Measurements from ENCODE around the gene VEGFB. TPM values are rescaled to one million over a fixed set of nuclear protein-coding genes. Genes with fewer than 3 reads are reported as not detected.

Gene VEGFB
- total RNA-seq, result 11.0 and 14.8 TPM in 2 replicates

GRCh38 chr11:64233913-64234586 is at the start of gene VEGFB:
TSS of gene VEGFB (plus strand) at chr11:64234584. CDS start at chr11:64234834, 250 bp downstream.

GRCh38 chr11:64185693-64186491 is 48.5 kb upstream of the VEGFB start, which contains the start of gene STIP1:
TSS of gene STIP1 (plus strand) at chr11:64186171. CDS start at chr11:64186262, 91 bp downstream.

GRCh38 chr11:64206457-64207255 is 27.7 kb upstream of the VEGFB start, which contains the start of gene FERMT3:
TSS of gene FERMT3 (plus strand) at chr11:64206721. CDS start at chr11:64207365, 644 bp downstream.

GRCh38 chr11:64225608-64226506 is 8.5 kb upstream of the VEGFB start, which contains the start of the genes NUDT22 and TRPT1:
TSS of gene NUDT22 (plus strand) at chr11:64226274. CDS start at chr11:64226653, 379 bp downstream.
TSS of gene TRPT1 (minus strand) at chr11:64226186. CDS start at chr11:64225860, 326 bp downstream.

GRCh38 chr11:64230171-64230984 is 4.0 kb upstream of the VEGFB start, which contains the start of gene DNAJC4:
TSS of gene DNAJC4 (plus strand) at chr11:64230548. CDS start at chr11:64230855, 307 bp downstream.

GRCh38 chr11:64240435-64241240 is 6.3 kb downstream of the VEGFB start, which contains the start of gene FKBP2:
TSS of gene FKBP2 (plus strand) at chr11:64241095. CDS start at chr11:64242388, 1,293 bp downstream.

GRCh38 chr11:64246871-64247728 is 12.7 kb downstream of the VEGFB start, which contains the start of gene PPP1R14B:
TSS of gene PPP1R14B (minus strand) at chr11:64246943. CDS start at chr11:64246673, 270 bp downstream.

GRCh38 chr11:64251016-64251752 is 16.8 kb downstream of the VEGFB start, which contains the start of gene PLCB3:
TSS of gene PLCB3 (plus strand) at chr11:64251530. CDS start at chr11:64251650, 120 bp downstream.

GRCh38 chr11:64284048-64284961 is 49.9 kb downstream of the VEGFB start, which contains the start of gene BAD:
TSS of gene BAD (minus strand) at chr11:64284665. CDS start at chr11:64284368, 297 bp downstream.

GRCh38 chr11:64284962-64285884 is 50.8 kb downstream of the VEGFB start, which contains the start of gene GPR137:
TSS of gene GPR137 (plus strand) at chr11:64285848. CDS start at chr11:64286525, 677 bp downstream.

All from thoracic aorta endothelial cell (primary cell).